ENCODE measurements around the gene MIPOL1. TPM values are rescaled to one million over a fixed set of nuclear protein-coding genes. Genes with fewer than 3 reads are reported as not detected.

The MIPOL1 gene
- total RNA-seq, 2 donors from 2014 or later: 0.67 to 1.5 TPM

- Mint-ChIP-seq H3K27me3 (no peaks in the 10 kb centered on the region), H3K27ac (no peak overlapping the region), H3K4me3 (no peak overlapping the region), H3K4me1 (no peaks in the 10 kb centered on the region), H3K9me3 (peaks cover 26% of the 10 kb centered on the region), H3K36me3 (ENCODE audit: low read depth) (no peaks in the 10 kb centered on the region)
- ATAC-seq (replicated peaks): no peak
These were observed 203.4 kb downstream of the MIPOL1 start for GRCh38 chr14:37401093-37401492.

- Mint-ChIP-seq H3K27ac (no peak overlapping the region), H3K27me3 (no peaks in the 10 kb centered on the region), H3K4me3 (no peak overlapping the region), H3K36me3 (ENCODE audit: low read depth) (no peaks in the 10 kb centered on the region), H3K9me3 (peaks cover 11% of the 10 kb centered on the region), H3K4me1 (no peaks in the 10 kb centered on the region)
- ATAC-seq (replicated peaks): no peak
These were observed 205.9 kb downstream of the MIPOL1 start for GRCh38 chr14:37403626-37404025.

- Mint-ChIP-seq H3K9me3 (no peaks in the 10 kb centered on the region), H3K27ac (no peak overlapping the region), H3K4me3 (no peak overlapping the region), H3K4me1 (no peaks in the 10 kb centered on the region), H3K36me3 (ENCODE audit: low read depth) (no peaks in the 10 kb centered on the region), H3K27me3 (no peaks in the 10 kb centered on the region)
- ATAC-seq (replicated peaks): no peak
These were observed 208.4 kb downstream of the MIPOL1 start for GRCh38 chr14:37406095-37406494.

- H3K36me3 Mint-ChIP-seq (ENCODE audit: low read depth): no peaks in the 10 kb centered on the region
- H3K4me1 Mint-ChIP-seq: no peaks in the 10 kb centered on the region
- no peak overlapping the region for H3K4me3 Mint-ChIP-seq
- no peak for ATAC-seq (replicated peaks)
- H3K9me3 Mint-ChIP-seq: peaks cover 3% of the 10 kb centered on the region
- no peaks in the 10 kb centered on the region for H3K27me3 Mint-ChIP-seq
- H3K27ac Mint-ChIP-seq: no peak overlapping the region
These were observed 213.5 kb downstream of the MIPOL1 start for GRCh38 chr14:37411079-37411735.

GRCh38 chr14:37413050-37413449 is 215.3 kb downstream of the MIPOL1 start:
- Mint-ChIP-seq H3K9me3 (peaks cover 7% of the 10 kb centered on the region), H3K27me3 (no peaks in the 10 kb centered on the region), H3K4me3 (no peak overlapping the region), H3K4me1 (no peaks in the 10 kb centered on the region), H3K36me3 (ENCODE audit: low read depth) (no peaks in the 10 kb centered on the region), H3K27ac (no peak overlapping the region)
- ATAC-seq (replicated peaks): no peak

- Mint-ChIP-seq H3K4me1 (no peaks in the 10 kb centered on the region), H3K36me3 (ENCODE audit: low read depth) (no peaks in the 10 kb centered on the region), H3K27me3 (no peaks in the 10 kb centered on the region), H3K9me3 (peaks cover 7% of the 10 kb centered on the region), H3K4me3 (no peak overlapping the region), H3K27ac (no peak overlapping the region)
- no peak for ATAC-seq (replicated peaks)
These were observed 215.8 kb downstream of the MIPOL1 start for GRCh38 chr14:37413504-37414003.

GRCh38 chr14:37416264-37416663 is 218.5 kb downstream of the MIPOL1 start:
- peaks cover 5% of the 10 kb centered on the region for H3K4me1 Mint-ChIP-seq
- no peak overlapping the region for H3K27ac Mint-ChIP-seq
- H3K27me3 Mint-ChIP-seq: no peaks in the 10 kb centered on the region
- H3K36me3 Mint-ChIP-seq (ENCODE audit: low read depth): no peaks in the 10 kb centered on the region
- no peak for ATAC-seq (replicated peaks)
- H3K4me3 Mint-ChIP-seq: no peak overlapping the region
- peaks cover 7% of the 10 kb centered on the region for H3K9me3 Mint-ChIP-seq

- H3K4me1 Mint-ChIP-seq: peaks cover 5% of the 10 kb centered on the region
- ATAC-seq (replicated peaks): no peak
- H3K27ac Mint-ChIP-seq: no peak overlapping the region
- H3K27me3 Mint-ChIP-seq: no peaks in the 10 kb centered on the region
- H3K4me3 Mint-ChIP-seq: no peak overlapping the region
- H3K36me3 Mint-ChIP-seq (ENCODE audit: low read depth): no peaks in the 10 kb centered on the region
- peaks cover 7% of the 10 kb centered on the region for H3K9me3 Mint-ChIP-seq
These were observed 219.4 kb downstream of the MIPOL1 start for GRCh38 chr14:37417151-37417550.

- no peak for ATAC-seq (replicated peaks)
- no peaks in the 10 kb centered on the region for H3K27me3 Mint-ChIP-seq
- peaks cover 7% of the 10 kb centered on the region for H3K9me3 Mint-ChIP-seq
- no peak overlapping the region for H3K27ac Mint-ChIP-seq
- no peaks in the 10 kb centered on the region for H3K36me3 Mint-ChIP-seq (ENCODE audit: low read depth)
- peaks cover 5% of the 10 kb centered on the region for H3K4me1 Mint-ChIP-seq
- no peak overlapping the region for H3K4me3 Mint-ChIP-seq
These were observed 220.1 kb downstream of the MIPOL1 start for GRCh38 chr14:37417833-37418232.

GRCh38 chr14:37420622-37421021 is 222.9 kb downstream of the MIPOL1 start:
- Mint-ChIP-seq H3K36me3 (ENCODE audit: low read depth) (no peaks in the 10 kb centered on the region), H3K9me3 (peaks cover 5% of the 10 kb centered on the region), H3K4me3 (peak overlapping the region; percentile 14), H3K27ac (no peak overlapping the region), H3K4me1 (peaks cover 5% of the 10 kb centered on the region), H3K27me3 (no peaks in the 10 kb centered on the region)
- ATAC-seq (replicated peaks): no peak

GRCh38 chr14:37422319-37422718 is 224.6 kb downstream of the MIPOL1 start:
- ATAC-seq (replicated peaks): no peak
- Mint-ChIP-seq H3K27me3 (no peaks in the 10 kb centered on the region), H3K36me3 (ENCODE audit: low read depth) (no peaks in the 10 kb centered on the region), H3K4me1 (peaks cover 5% of the 10 kb centered on the region), H3K27ac (no peak overlapping the region), H3K9me3 (no peaks in the 10 kb centered on the region), H3K4me3 (no peak overlapping the region)

GRCh38 chr14:37422748-37423147 is 225.0 kb downstream of the MIPOL1 start:
- Mint-ChIP-seq H3K9me3 (no peaks in the 10 kb centered on the region), H3K36me3 (ENCODE audit: low read depth) (no peaks in the 10 kb centered on the region), H3K4me1 (peaks cover 5% of the 10 kb centered on the region), H3K27me3 (no peaks in the 10 kb centered on the region), H3K27ac (no peak overlapping the region), H3K4me3 (no peak overlapping the region)
- ATAC-seq (replicated peaks): no peak

- H3K27me3 Mint-ChIP-seq: no peaks in the 10 kb centered on the region
- H3K4me1 Mint-ChIP-seq: no peaks in the 10 kb centered on the region
- no peak overlapping the region for H3K27ac Mint-ChIP-seq
- ATAC-seq (replicated peaks): no peak
- no peaks in the 10 kb centered on the region for H3K9me3 Mint-ChIP-seq
- no peaks in the 10 kb centered on the region for H3K36me3 Mint-ChIP-seq (ENCODE audit: low read depth)
- no peak overlapping the region for H3K4me3 Mint-ChIP-seq
These were observed 231.2 kb downstream of the MIPOL1 start for GRCh38 chr14:37428954-37429353.

GRCh38 chr14:37429618-37430017 is 231.9 kb downstream of the MIPOL1 start:
- Mint-ChIP-seq H3K9me3 (no peaks in the 10 kb centered on the region), H3K4me3 (no peak overlapping the region), H3K4me1 (no peaks in the 10 kb centered on the region), H3K36me3 (ENCODE audit: low read depth) (no peaks in the 10 kb centered on the region), H3K27me3 (no peaks in the 10 kb centered on the region), H3K27ac (no peak overlapping the region)
- ATAC-seq (replicated peaks): no peak

GRCh38 chr14:37434867-37435266 is 237.1 kb downstream of the MIPOL1 start:
- Mint-ChIP-seq H3K4me3 (no peak overlapping the region), H3K27me3 (no peaks in the 10 kb centered on the region), H3K9me3 (peaks cover 3% of the 10 kb centered on the region), H3K4me1 (no peaks in the 10 kb centered on the region), H3K36me3 (ENCODE audit: low read depth) (no peaks in the 10 kb centered on the region), H3K27ac (no peak overlapping the region)
- no peak for ATAC-seq (replicated peaks)

GRCh38 chr14:37436519-37436918 is 238.8 kb downstream of the MIPOL1 start:
- ATAC-seq (replicated peaks): no peak
- Mint-ChIP-seq H3K36me3 (ENCODE audit: low read depth) (no peaks in the 10 kb centered on the region), H3K9me3 (peaks cover 7% of the 10 kb centered on the region), H3K27ac (no peak overlapping the region), H3K4me3 (no peak overlapping the region), H3K4me1 (no peaks in the 10 kb centered on the region), H3K27me3 (no peaks in the 10 kb centered on the region)
